Fibroblast of pulmonary artery (primary cell): ENCODE data around the gene PSME2.
"Not testable (repeated sequence)": the region's sequence is repeated elsewhere in the genome, so short reads cannot be mapped to it uniquely, and the experiment has no call there.

Source experiments
- DNase-seq: peaks from one replicate; pipeline ENCODE4 v3.0.0-alpha.2; 2010; ENCODE audit warnings: low read depth
- H3K4me3 ChIP-seq: replicated peaks from 2 replicates; pipeline ENCODE4 v1.5.1; 2011; ENCODE audit warnings: low read depth, mild to moderate bottlenecking, control low read depth, low read length, moderate library complexity
- TF ChIP-seq, protein P1 (sequence below): IDR thresholded peaks from 2 replicates; pipeline ENCODE4 v1.5.1; 2011; ENCODE audit warnings: mild to moderate bottlenecking, control low read depth, low read length, inconsistent platforms; ENCODE audit errors: missing control alignments

PSME2 gene

DNA sequence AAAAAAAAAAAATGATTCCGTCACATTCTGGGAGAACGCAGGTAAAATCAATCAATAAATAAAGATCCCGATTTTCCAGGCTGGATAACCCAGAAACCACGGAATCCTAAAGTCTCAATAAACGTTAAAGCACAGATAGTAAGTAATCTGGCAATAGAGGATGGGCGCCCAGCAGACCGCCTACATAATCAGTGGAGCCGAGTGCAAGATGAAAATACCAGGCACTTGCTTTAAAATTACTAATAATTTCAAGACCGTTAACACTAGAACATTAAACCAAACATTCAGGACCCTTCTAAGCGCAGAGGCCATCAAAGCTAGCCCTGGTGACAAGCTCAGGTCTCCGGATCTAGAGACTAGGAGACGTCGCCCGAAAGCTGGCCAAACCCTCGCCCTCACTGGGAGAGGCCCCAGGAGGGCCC is 33.0 kb downstream of the PSME2 start:
- DNase-seq, result no peak

DNA sequence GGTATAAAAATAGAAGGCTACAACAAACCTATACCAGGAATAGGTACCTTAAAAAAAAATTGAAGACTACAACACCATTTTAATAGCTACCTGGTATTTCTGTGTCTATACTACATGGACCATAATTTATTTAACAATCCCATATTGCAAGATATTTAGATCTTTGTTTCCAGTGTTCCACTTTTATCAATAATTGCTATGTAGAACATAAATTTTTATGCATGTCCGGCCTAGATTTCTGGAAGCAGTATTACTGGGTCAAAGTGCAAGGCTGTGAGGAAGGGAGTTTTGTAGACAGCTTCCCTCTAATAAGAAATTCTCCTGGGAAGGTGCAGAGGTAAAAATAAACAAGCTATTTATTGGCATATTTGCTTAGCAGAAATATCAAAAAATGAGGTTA is 35.9 kb downstream of the PSME2 start:
- TF ChIP-seq, protein P1, sequence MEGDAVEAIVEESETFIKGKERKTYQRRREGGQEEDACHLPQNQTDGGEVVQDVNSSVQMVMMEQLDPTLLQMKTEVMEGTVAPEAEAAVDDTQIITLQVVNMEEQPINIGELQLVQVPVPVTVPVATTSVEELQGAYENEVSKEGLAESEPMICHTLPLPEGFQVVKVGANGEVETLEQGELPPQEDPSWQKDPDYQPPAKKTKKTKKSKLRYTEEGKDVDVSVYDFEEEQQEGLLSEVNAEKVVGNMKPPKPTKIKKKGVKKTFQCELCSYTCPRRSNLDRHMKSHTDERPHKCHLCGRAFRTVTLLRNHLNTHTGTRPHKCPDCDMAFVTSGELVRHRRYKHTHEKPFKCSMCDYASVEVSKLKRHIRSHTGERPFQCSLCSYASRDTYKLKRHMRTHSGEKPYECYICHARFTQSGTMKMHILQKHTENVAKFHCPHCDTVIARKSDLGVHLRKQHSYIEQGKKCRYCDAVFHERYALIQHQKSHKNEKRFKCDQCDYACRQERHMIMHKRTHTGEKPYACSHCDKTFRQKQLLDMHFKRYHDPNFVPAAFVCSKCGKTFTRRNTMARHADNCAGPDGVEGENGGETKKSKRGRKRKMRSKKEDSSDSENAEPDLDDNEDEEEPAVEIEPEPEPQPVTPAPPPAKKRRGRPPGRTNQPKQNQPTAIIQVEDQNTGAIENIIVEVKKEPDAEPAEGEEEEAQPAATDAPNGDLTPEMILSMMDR, result no peak
- H3K4me3 ChIP-seq, result no peak overlapping the region
- DNase-seq, result no peak

More for the DNA sequence above, 33.0 kb downstream of the PSME2 start:
- peak overlapping the region; percentile 96 for H3K4me3 ChIP-seq
- TF ChIP-seq, protein P1, result no peak

DNA sequence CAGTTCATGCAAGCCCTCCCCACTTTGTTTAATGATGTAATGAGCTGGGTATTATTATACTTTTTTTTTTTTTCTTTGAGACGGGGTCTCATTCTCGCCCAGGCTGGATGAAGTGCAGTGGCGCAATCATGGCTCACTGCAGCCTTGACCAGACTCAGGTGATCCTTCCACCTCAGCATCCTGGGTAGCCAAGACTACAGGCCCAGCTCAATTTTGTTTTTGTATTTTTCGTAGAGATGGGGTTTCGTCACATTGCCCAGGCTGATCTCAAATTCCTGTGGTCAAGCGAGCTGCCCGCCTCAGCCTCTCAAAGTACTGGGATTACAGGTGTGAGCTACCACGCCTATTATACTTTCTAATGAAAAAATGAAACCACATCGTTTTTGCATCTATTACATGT is 36.4 kb downstream of the PSME2 start:
- no peak overlapping the region for H3K4me3 ChIP-seq
- TF ChIP-seq, protein P1, result no peak
- DNase-seq, result no peak

DNA sequence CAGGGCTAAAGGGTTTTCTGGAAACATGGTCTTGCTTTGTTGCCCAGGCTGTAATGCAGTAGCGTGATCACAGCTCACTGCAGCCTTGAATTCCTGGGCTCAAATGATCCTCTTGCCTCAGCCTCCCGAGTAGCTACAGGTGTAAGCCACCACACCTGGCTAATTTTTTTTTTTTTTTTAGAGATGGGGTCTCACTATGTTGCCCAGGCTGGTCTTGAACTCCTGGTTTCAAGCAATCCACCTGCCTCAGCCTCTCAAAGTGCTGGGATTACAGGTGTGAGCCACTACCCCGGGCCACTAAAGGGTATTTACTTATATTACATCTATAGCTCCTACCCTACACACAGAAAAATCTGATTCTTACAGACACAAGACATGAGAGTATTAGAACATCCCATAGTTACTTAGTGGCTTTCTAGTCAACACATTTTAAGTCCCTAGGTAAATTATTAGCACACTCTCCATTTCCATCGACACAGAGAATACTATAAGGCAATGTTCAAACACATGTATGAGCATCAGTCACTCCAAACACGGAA is 38.0 kb downstream of the PSME2 start:
- no peak overlapping the region for H3K4me3 ChIP-seq
- no peak for DNase-seq
- TF ChIP-seq, protein P1, result no peak

DNA sequence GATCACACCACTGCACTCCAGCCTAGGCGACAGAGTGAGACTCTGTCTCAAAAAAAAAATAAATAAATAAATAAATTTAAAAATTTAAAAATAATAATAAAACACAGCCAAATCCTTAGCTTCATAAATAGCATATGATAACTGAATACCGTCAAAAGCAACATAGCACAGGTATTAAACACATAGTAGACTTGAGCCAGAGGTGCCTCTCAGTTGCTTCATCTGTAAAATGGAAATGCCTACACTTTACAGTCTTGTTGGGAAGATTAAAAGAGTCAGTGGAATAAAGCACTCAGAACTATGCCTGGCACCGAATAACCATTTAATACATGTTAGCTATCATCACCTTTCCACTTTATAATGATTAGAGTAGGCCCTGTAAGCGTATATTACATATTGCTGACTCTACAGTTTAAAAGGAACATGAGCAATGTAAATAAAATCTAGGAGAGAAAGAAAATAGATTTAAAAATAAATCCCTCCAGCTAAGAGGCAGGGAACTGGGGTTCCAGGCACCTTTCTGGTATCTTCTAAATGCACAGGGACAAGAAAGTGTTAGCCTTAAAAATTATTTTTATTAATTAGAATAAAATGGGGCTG is 39.6 kb downstream of the PSME2 start:
- DNase-seq, result no peak
- no peak overlapping the region for H3K4me3 ChIP-seq
- TF ChIP-seq, protein P1, result no peak

DNA sequence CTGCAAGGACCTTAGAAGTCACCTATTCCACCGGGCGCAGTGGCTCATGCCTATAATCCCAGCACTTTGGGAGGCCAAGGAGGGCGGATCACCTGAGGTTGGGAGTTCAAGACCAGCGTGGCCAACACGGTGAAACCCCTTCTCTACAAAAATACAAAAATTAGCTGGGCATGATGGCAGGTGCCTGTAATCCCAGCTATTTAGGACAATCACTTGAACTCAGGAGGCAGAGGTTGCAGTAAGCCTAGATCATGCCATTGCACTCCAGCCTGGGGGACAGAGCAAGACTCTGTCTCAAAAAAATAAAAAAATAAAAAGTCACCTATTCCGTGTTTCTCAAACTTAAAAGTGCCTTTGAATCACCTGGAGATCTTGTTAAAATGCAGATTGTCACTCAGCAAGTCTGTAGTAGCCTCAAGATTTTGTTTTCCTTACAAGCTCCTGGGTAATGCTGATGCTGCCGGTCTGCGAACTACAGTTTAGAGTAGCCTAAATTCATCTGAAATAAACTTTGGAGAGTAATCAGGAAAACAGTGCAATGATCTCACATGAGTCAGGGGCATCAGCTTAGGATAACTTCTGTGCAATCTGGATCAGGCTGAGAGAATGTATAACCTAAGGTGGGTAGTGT is 40.7 kb downstream of the PSME2 start:
- H3K4me3 ChIP-seq, DNase-seq: not testable (repeated sequence)

DNA sequence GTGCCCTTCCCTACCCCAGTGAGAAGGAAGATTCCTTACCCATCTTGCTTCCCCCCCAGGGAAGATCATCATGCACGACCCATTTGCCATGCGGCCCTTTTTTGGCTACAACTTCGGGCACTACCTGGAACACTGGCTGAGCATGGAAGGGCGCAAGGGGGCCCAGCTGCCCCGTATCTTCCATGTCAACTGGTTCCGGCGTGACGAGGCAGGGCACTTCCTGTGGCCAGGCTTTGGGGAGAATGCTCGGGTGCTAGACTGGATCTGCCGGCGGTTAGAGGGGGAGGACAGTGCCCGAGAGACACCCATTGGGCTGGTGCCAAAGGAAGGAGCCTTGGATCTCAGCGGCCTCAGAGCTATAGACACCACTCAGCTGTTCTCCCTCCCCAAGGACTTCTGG is 43.0 kb downstream of the PSME2 start:
- TF ChIP-seq, protein P1, result no peak
- no peak overlapping the region for H3K4me3 ChIP-seq
- no peak for DNase-seq
